OCI-LY7 (cell line): ENCODE results near the gene LCE2C. TPM values are rescaled to one million over a fixed set of nuclear protein-coding genes. Genes with fewer than 3 reads are reported as not detected.

Source experiments
- BruUV-seq: library from RNA; stranded (reverse); fragments of 400-500 nt; replicated peaks from 2 replicates; lab custom pipeline; 2021; lab: Mats Ljungman, UMichigan
- CTCF ChIA-PET: fragments of 300-600 bp; sonication (Branson Sonifier 250); formaldehyde crosslinking; loops from one replicate; lab custom pipeline; 2022; ENCODE audit warnings: antibody characterized with exemption; ENCODE audit not compliant: unreplicated experiment; lab: Charles Lee
- POLR2A ChIA-PET: fragments of 300-600 bp; sonication (Branson Sonifier 250); formaldehyde crosslinking; loops from one replicate; lab custom pipeline; 2022; ENCODE audit warnings: antibody characterized with exemption; lab: Charles Lee
- DNase-seq: peaks from one replicate; pipeline ENCODE4 v3.0.0-alpha.2; 2015; ENCODE audit warnings: low spot score
- H2AFZ ChIP-seq: fragments of 200-600 bp; sonication (generic), shearing (Covaris generic); 2 replicates; pipeline ENCODE4 v1.6.1; 2014; ENCODE audit warnings: mild to moderate bottlenecking, antibody characterized with exemption, low read length, moderate library complexity
- H3K27ac ChIP-seq: fragments of 200-600 bp; sonication (generic); 2 replicates; pipeline ENCODE4 v1.5.1; 2014; ENCODE audit warnings: mixed run types, low read depth, mild to moderate bottlenecking, moderate library complexity, low read length, inconsistent platforms; ENCODE audit not compliant: poor library complexity, severe bottlenecking
- H3K36me3 ChIP-seq: fragments of 200-600 bp; sonication (generic); 2 replicates; pipeline ENCODE4 v1.6.1; 2014; ENCODE audit warnings: mild to moderate bottlenecking, antibody characterized with exemption, low read length, moderate library complexity, mixed read lengths; ENCODE audit not compliant: insufficient read depth
- H3K4me1 ChIP-seq: fragments of 200-600 bp; sonication (generic); 2 replicates; pipeline ENCODE4 v1.5.1; 2014; ENCODE audit warnings: mild to moderate bottlenecking, low read length; ENCODE audit not compliant: insufficient read depth, poor library complexity, severe bottlenecking
- H3K4me2 ChIP-seq: fragments of 200-600 bp; sonication (generic); 2 replicates; pipeline ENCODE4 v1.6.1; 2014; ENCODE audit warnings: mild to moderate bottlenecking, low read length
- H3K4me3 ChIP-seq: fragments of 200-600 bp; sonication (generic); 2 replicates; pipeline ENCODE4 v1.5.1; 2014; ENCODE audit warnings: mild to moderate bottlenecking, low read depth, low read length; ENCODE audit not compliant: poor library complexity, severe bottlenecking
- H3K79me2 ChIP-seq: fragments of 200-600 bp; sonication (generic); 2 replicates; pipeline ENCODE4 v1.6.1; 2016; ENCODE audit warnings: low read depth, mild to moderate bottlenecking, low read length, moderate library complexity, mixed read lengths; ENCODE audit not compliant: insufficient read depth
- H3K9me2 ChIP-seq: fragments of 200-600 bp; sonication (generic); 2 replicates; pipeline ENCODE4 v1.6.1; 2016; ENCODE audit warnings: mild to moderate bottlenecking, low read length, mixed read lengths; ENCODE audit not compliant: insufficient read depth
- H3K9me3 ChIP-seq: fragments of 200-600 bp; sonication (generic); 2 replicates; pipeline ENCODE4 v1.6.1; 2014; ENCODE audit warnings: mild to moderate bottlenecking, mixed run types, low read length, mixed read lengths
- H4K20me1 ChIP-seq: fragments of 200-600 bp; sonication (generic); 2 replicates; pipeline ENCODE4 v1.6.1; 2014; ENCODE audit warnings: mild to moderate bottlenecking, antibody characterized with exemption, low read length, moderate library complexity, mixed read lengths; ENCODE audit not compliant: insufficient read depth
- EZH2phosphoT487 ChIP-seq: fragments of 200-600 bp; sonication (generic); IDR thresholded peaks from 2 replicates; pipeline ENCODE4 v1.6.1; 2018; ENCODE audit warnings: low read depth, borderline replicate concordance, mild to moderate bottlenecking, mixed run types, antibody characterized with exemption, low read length, moderate library complexity, mixed read lengths
- intact Hi-C: fragments of 100-400 bp; cut with micrococcal nuclease; formaldehyde crosslinking; loops from one replicate; pipeline ENCODE4 v1.10.0; 2022; ENCODE audit not compliant: unreplicated experiment
- total RNA-seq, 2 experiments: library from RNA; depleted of rRNA in 1 of 2; stranded (reverse); fragments of >200 nt in 1 of 2; shearing (Covaris generic) in 1 of 2; gene quantifications; 2 replicates each; pipeline ENCODE4 v1.2.3, GENCODE V29; 2014 to 2022
- TF ChIP-seq, protein P1 (sequence below): fragments of 200-600 bp; sonication (generic); conservative IDR thresholded peaks from 2 replicates; pipeline ENCODE4 v1.5.1; 2014; ENCODE audit warnings: mild to moderate bottlenecking, antibody characterized with exemption, low read length, moderate library complexity, mixed read lengths

Gene LCE2C
- total RNA-seq, 2 experiments from 2014 or later: not detected

DNA sequence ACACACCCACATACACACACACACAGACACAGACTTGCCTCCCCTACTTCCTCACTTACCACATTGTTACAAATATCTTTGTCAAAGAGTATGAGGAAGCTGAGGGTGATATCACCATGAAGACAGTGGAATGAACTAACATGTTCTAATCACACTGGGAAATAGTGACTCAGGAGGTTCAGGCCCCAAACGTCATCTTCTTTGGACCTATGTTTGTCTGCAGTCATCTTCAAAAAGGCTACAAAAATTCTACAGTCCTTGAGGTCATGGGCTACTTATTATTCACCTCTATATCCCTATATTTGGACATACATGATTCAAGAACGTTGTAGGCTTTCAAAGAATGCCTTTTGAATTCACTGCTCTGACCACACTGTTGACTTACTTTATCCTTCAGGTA lies 2.1 kb upstream of the LCE2C start:
- CTCF ChIA-PET: no interaction called here
- no peak for DNase-seq
- no peaks in the 10 kb centered on the region for H4K20me1 ChIP-seq
- intact Hi-C loops: no loop called here
- TF ChIP-seq, protein P1, sequence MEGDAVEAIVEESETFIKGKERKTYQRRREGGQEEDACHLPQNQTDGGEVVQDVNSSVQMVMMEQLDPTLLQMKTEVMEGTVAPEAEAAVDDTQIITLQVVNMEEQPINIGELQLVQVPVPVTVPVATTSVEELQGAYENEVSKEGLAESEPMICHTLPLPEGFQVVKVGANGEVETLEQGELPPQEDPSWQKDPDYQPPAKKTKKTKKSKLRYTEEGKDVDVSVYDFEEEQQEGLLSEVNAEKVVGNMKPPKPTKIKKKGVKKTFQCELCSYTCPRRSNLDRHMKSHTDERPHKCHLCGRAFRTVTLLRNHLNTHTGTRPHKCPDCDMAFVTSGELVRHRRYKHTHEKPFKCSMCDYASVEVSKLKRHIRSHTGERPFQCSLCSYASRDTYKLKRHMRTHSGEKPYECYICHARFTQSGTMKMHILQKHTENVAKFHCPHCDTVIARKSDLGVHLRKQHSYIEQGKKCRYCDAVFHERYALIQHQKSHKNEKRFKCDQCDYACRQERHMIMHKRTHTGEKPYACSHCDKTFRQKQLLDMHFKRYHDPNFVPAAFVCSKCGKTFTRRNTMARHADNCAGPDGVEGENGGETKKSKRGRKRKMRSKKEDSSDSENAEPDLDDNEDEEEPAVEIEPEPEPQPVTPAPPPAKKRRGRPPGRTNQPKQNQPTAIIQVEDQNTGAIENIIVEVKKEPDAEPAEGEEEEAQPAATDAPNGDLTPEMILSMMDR: no peak
- no peak for TF ChIP-seq EZH2phosphoT487
- H3K36me3 ChIP-seq: no peaks in the 10 kb centered on the region
- no peak overlapping the region for H3K4me3 ChIP-seq
- POLR2A ChIA-PET: no interaction called here
- H3K9me2 ChIP-seq: no peaks in the 10 kb centered on the region
- no TSS peak for BruUV-seq
- no peak overlapping the region for H3K4me2 ChIP-seq
- H3K27ac ChIP-seq: no peak overlapping the region
- no peaks in the 10 kb centered on the region for H3K4me1 ChIP-seq
- no peaks in the 10 kb centered on the region for H3K9me3 ChIP-seq
- H3K79me2 ChIP-seq: no peaks in the 10 kb centered on the region
- no peak overlapping the region for H2AFZ ChIP-seq

DNA sequence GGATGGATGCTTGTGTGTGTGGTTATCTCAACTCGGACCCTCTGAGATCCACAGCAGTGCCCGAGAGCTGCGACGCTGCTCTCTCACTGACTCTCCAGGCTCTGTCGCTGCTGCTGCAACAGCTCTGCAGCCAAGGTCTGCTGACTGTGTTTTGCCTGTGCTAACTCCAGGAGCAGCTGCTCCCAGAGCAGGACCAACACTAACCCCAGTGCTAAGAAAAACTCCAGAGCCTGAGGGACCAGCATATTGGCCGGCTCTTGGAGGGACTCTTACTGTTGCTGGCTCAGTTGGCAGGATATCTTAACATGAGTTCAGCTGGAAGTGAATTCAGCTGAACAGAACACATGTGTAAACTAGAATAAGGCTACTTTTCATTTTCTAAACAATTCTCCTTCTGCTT lies 4.4 kb downstream of the LCE2C start:
- Histone ChIP-seq H3K9me2 (no peaks in the 10 kb centered on the region), H3K9me3 (no peaks in the 10 kb centered on the region), H2AFZ (no peak overlapping the region), H4K20me1 (no peaks in the 10 kb centered on the region), H3K4me2 (no peak overlapping the region), H3K4me3 (no peak overlapping the region), H3K79me2 (no peaks in the 10 kb centered on the region), H3K36me3 (no peaks in the 10 kb centered on the region), H3K27ac (no peak overlapping the region), H3K4me1 (no peaks in the 10 kb centered on the region)
- ChIA-PET POLR2A (no interaction called here), CTCF (no interaction called here)
- no peak for DNase-seq
- TF ChIP-seq, protein P1: no peak
- no peak for TF ChIP-seq EZH2phosphoT487
- BruUV-seq: no TSS peak
- intact Hi-C loops: no loop called here

DNA sequence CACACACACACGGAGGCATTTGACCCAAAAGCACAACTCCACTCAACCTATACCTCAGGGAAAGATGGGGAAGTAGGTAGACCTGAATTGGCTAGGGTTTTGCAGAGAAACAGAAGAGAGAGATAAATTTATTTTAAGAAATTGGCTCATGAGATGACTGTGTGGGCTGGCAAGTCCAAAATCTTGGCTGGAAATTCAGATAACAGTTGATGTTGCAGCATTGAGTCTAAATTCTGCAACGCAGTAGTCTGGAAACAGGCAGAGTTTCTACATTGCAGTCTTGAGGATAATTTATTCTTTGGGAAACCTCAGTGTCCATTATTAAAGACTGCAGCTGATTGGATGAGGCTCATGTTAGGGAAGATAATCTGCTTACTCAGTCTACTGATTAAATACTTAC lies 6.5 kb downstream of the LCE2C start:
- no peaks in the 10 kb centered on the region for H3K9me2 ChIP-seq
- no peaks in the 10 kb centered on the region for H4K20me1 ChIP-seq
- POLR2A ChIA-PET: no interaction called here
- TF ChIP-seq, protein P1: no peak
- no peak for TF ChIP-seq EZH2phosphoT487
- no peaks in the 10 kb centered on the region for H3K36me3 ChIP-seq
- DNase-seq: no peak
- H2AFZ ChIP-seq: no peak overlapping the region
- no peak overlapping the region for H3K4me2 ChIP-seq
- no TSS peak for BruUV-seq
- CTCF ChIA-PET: no interaction called here
- intact Hi-C loops: no loop called here
- H3K27ac ChIP-seq: no peak overlapping the region
- no peak overlapping the region for H3K4me3 ChIP-seq
- no peaks in the 10 kb centered on the region for H3K4me1 ChIP-seq
- H3K9me3 ChIP-seq: no peaks in the 10 kb centered on the region
- H3K79me2 ChIP-seq: no peaks in the 10 kb centered on the region
